Fibroblast of villous mesenchyme (primary cell): ENCODE data around the gene TMEM212. TPM values are rescaled to one million over a fixed set of nuclear protein-coding genes. Genes with fewer than 3 reads are reported as not detected.

Source experiments
- DNase-seq: peaks from one replicate; pipeline ENCODE4 v3.0.0-alpha.2; 2010; ENCODE audit warnings: low read depth
- H3K4me3 ChIP-seq: 2 replicates; pipeline ENCODE4 v1.5.1; 2011; ENCODE audit warnings: low read depth, mild to moderate bottlenecking, low read length
- CTCF ChIP-seq: IDR thresholded peaks from 2 replicates; pipeline ENCODE4 v1.5.1; 2012; ENCODE audit warnings: low read depth, mild to moderate bottlenecking, low read length; ENCODE audit not compliant: insufficient read depth
- total RNA-seq: library from RNA; depleted of rRNA; stranded (reverse); fragments of >200 nt; gene quantifications from 2 replicates; pipeline ENCODE4 v1.2.3, GENCODE V29; 2012

The TMEM212 gene
- total RNA-seq, 1 donor, result not detected

- peak; percentile 79 for DNase-seq
- no peak overlapping the region for H3K4me3 ChIP-seq
- TF ChIP-seq CTCF, result no peak
Measured at GRCh38 chr3:171862993-171863521, 19.9 kb downstream of the TMEM212 start.

DNA sequence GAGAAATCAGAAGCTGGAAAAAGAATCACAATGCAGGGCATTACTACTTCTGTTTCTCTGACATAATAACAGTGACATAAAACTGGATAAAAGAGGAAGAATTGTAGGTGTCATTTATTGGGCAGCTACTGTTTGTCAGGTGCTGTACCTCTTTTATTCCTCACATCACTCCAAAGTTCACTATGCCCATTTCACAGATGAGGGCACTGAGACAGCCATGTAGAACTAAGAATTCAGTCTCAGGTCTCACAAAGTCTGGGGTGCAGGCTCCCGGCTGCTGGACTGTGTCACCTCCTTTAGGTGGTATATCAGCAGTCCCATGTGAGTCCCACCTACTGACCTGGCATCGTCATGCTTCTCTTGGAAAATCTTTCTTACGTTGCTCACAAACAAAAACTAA is 20.8 kb downstream of the TMEM212 start:
- no peak overlapping the region for H3K4me3 ChIP-seq
- no peak for DNase-seq
- TF ChIP-seq CTCF, result no peak

DNA sequence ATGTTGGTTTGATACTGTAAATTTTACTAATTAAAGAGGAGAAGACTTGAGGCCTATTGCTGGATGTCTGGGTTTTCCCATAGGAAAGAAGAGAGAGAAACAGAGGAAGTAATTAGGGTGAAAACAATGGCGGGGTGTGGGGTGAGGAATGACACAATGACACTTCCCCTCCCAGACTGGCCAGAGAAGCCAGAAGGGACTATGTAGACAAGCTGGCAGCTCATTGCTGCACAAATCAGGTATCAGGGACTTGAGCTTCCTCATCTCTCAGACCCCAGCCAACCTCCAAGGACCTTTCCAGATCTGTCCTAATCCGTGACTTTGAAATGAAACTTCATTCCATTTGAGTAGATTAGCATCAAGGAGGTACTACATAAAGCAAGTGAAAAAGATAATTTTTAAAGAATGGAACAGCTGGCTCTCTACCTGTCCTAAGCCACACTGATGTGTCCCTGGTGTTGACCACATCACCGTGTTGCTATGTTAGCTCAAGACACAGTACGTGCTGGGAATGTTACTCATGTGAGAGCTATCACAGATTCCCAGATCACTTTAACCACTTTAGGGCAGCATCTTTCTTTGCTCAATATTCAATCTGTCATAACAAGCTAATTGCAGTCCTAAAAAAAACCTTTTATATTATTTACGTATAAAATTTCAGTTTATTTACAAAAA is 22.2 kb downstream of the TMEM212 start:
- peak; percentile 51 for DNase-seq
- TF ChIP-seq CTCF, result no peak
- no peak overlapping the region for H3K4me3 ChIP-seq

GRCh38 chr3:171867981-171868380 is 24.8 kb downstream of the TMEM212 start:
- peak; percentile 42 for DNase-seq
- peak; percentile 39 for TF ChIP-seq CTCF
- no peak overlapping the region for H3K4me3 ChIP-seq

DNA sequence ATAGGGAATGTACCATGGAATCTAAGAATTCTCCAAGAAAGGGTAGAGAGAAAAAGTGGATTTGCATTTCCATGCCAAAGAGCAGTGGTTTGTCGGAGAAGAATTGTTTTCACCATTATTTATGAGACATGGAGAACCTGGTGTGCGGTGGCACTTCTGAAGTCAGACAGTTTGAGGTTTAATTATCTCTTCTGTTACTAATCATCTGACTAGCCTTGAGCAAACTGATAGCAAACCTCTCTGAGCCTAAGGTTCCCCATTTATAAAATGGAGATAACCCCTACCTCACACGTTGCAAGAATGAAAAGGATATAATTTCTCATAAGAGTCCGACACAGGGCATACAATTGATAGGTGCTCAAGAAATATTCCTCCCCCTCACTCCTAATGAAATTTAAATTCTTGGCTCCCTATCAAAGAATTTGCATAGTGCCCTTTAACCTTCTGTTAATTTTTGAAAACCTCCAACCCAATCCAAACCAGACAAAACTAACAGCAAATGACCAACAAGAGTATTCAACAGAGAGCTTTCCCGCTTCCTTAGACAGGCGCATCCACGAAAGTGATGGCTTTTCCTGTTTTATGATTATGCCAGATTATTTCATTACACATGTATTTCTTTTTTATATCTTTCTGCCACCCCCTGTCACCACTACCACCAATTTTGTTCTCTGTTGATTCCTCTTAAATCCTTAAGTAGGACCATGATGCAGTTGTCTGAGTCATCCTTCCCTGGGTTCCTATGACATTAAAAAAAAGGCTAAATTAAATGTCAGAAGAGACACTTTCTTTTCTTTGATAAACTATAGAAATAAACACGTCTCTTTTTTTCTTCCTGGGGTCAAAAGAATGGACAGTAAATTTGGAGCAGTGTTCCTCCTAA is 28.5 kb downstream of the TMEM212 start:
- no peak for TF ChIP-seq CTCF
- DNase-seq, result no peak
- no peak overlapping the region for H3K4me3 ChIP-seq

DNA sequence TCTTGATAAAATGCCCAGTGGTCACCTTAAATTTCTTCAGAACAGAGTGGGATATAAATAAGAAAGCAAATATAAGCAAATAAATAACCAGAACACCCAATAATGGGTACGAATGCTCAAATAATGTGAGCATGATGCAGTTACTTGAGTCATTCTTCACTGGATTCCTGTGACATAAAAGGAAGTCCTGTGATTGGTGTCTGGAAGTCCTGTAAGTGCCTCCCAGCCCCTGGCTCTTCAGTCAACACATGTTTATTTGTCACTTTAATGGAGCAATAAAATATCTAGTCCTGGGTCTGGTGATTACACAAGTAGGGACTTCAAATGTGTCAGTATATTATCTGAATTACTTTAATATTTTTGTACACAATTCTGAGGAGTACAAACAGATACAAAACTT is 30.4 kb downstream of the TMEM212 start:
- peak; percentile 92 for DNase-seq
- no peak for TF ChIP-seq CTCF
- no peak overlapping the region for H3K4me3 ChIP-seq
